RWPE1 (cell line): ENCODE results near the gene TXNDC11.
A peak's percentile ranks its signal among the peaks of the same experiment; 100 is the strongest.

Experiments
- CTCF ChIA-PET: fragments of 350-600 bp; sonication (Branson Sonifier 250); formaldehyde crosslinking; extraction: SDS; loops from one replicate; lab custom pipeline; 2021; lab: Yijun Ruan, JAX
- POLR2A ChIA-PET: fragments of 400-600 bp; formaldehyde crosslinking; extraction: SDS; loops from one replicate; lab custom pipeline; 2020; ENCODE audit warnings: antibody characterized with exemption; ENCODE audit not compliant: low non-redundant PET; lab: Yijun Ruan, JAX
- DNase-seq: peaks from one replicate; pipeline ENCODE4 v3.0.0; 2012; ENCODE audit warnings: low spot score
- H3K27ac ChIP-seq: fragments of 450-650 bp; 2 replicates; pipeline ENCODE4 v1.5.1; 2017
- CTCF ChIP-seq: fragments of 450-650 bp; conservative IDR thresholded peaks from 2 replicates; pipeline ENCODE4 v1.5.1; 2017; ENCODE audit warnings: low read depth, mild to moderate bottlenecking

TXNDC11 gene

GRCh38 chr16:11671271-11671670 lies 71.4 kb downstream of the TXNDC11 start:
- H3K27ac ChIP-seq: peak overlapping the region; percentile 82
- no peak for TF ChIP-seq CTCF
- ChIA-PET POLR2A (no interaction called here), CTCF (interaction anchor here (0.6 kb wide), 1 partner anchor 414 kb away, joined by 4 read pairs; no protein-coding TSS in a partner anchor)
- no peak for DNase-seq

DNA sequence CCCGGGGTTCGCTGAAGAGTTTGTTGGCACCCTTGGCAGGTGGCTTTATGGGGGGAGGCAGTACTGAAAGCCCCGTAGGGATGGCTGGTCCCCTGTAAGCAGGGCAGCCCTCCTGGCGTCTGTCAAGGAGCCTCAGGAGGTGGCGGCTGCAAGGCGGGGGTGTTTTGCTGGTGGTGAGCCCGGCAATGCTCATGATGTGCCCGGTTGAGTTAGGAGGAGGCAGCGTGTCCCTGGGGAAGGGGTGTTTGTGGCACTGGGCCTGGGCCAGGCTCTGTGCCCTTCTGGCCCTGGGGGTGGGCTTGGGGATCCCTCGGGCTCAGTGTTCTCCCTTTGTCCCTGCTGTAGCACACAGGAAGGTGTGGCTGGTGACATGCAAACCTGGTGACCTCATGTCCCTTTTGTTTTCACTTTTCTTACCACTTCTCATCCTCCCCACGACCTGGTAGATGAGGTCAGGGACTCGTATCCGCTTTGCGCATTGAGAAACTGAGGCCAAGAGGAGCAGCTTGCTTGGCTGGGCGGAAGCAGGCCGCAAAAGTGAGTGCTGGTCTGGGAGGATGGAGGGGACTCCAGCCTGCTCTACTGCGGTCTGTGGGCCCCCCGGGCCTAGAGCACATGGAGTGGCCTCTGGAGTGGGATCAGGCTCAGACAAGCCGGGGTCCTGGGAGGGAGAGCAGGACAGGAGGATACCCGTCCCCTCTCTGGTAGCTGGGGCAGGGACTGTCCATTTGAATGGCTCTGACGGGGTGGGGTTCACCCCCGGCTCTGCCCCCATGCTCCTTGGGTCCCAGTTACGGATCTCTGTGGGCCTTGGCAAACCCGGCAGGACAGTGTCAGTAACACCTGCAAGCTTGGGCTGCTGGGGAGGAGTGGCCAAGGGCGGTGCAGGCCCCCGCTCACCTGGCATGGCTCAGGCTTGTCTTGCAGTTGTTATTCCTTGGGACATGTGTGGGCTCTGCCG lies 72.2 kb downstream of the TXNDC11 start:
- no peak for TF ChIP-seq CTCF
- ChIA-PET POLR2A (no interaction called here), CTCF (interaction anchor here (0.6 kb wide), 1 partner anchor 87 kb away, joined by 3 read pairs; no protein-coding TSS in a partner anchor)
- DNase-seq: no peak
- H3K27ac ChIP-seq: peak overlapping the region; percentile 82

DNA sequence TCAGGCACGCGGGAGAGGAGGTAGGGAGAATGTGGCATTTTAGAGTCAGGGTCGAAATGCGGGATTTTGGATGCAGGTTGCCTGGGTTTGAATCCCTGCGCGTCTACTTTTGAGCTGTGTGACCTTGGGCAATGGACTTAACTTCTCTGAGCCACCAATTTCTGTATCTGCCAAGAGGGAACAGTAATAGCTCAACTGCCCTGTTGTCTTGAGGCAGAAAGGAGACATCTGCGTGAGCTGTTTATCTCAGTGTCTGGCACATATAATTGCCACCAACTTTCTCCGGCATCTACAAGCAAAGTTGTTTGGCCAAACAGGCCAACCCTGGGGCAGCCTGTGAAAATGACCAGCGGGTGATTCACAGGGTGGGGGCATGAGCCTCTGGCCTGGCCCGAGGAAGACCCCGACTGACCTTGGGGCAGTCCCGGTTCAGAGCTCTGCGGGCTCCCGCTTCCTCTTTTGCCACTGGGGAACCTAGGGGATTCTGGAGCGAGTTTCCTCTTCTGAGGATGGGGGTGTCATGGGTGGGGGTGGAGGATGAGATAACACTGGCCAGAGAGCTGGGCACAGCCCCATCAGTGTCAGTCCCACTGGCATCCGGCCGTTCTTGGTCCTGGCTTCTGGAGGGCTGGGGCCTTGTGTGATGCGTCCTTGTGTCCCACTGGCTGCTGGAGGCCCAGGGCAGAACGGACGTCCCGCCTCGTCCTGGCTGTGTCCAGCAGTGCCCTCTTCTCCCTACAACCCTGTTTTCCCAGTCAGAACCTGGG lies 73.1 kb downstream of the TXNDC11 start:
- POLR2A ChIA-PET: no interaction called here
- CTCF ChIA-PET: interaction anchor here (0.6 to 1.2 kb wide), 2 partner anchors 19 to 269 kb away, joined by 4 read pairs; no protein-coding TSS in a partner anchor
- TF ChIP-seq CTCF: no peak
- peak overlapping the region; percentile 82 for H3K27ac ChIP-seq
- DNase-seq: no peak

DNA sequence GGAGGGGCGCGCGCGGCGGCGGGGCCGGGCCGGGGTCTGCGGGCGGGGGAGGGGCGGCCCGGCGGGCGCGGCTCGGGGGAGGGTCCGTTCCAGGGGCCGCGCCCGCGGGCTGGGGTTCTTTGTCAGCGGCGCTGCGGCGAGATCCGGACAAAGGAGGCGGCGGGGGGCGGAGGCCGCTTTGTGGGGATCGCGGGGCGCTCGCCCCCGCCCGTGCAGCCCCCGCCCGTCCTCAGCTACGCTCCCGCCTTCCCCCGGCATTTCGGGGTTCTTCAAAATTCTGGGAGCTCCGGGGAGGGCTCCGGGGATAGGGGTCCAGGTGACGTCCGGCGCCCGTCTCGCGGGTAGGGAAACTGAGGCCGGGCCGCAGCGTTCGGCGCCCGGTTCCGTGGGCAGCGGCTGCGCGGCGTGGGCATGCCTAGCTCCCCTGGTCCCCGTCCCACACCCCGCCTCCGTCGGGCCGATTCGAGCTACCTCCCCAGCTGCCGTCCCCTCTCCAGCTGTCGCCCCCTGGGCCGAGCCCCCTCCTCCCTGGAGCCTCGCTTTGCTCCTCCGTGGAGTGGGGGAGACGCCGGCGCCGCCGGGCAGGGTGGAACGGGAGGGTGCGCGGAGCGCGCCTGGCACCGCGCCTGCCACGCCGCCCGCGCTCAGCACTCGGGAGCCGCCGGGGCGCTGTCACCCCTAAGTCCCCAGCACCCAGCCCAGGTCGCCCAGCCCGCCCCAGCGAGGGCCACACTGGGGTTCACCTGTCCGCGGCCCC lies 73.9 kb downstream of the TXNDC11 start:
- TF ChIP-seq CTCF: no peak
- POLR2A ChIA-PET: no interaction called here
- no peak for DNase-seq
- CTCF ChIA-PET: interaction anchor here (0.7 to 1.2 kb wide), 2 partner anchors 261 to 268 kb away, joined by 3 to 4 read pairs; no protein-coding TSS in a partner anchor
- peak overlapping the region; percentile 82 for H3K27ac ChIP-seq

DNA sequence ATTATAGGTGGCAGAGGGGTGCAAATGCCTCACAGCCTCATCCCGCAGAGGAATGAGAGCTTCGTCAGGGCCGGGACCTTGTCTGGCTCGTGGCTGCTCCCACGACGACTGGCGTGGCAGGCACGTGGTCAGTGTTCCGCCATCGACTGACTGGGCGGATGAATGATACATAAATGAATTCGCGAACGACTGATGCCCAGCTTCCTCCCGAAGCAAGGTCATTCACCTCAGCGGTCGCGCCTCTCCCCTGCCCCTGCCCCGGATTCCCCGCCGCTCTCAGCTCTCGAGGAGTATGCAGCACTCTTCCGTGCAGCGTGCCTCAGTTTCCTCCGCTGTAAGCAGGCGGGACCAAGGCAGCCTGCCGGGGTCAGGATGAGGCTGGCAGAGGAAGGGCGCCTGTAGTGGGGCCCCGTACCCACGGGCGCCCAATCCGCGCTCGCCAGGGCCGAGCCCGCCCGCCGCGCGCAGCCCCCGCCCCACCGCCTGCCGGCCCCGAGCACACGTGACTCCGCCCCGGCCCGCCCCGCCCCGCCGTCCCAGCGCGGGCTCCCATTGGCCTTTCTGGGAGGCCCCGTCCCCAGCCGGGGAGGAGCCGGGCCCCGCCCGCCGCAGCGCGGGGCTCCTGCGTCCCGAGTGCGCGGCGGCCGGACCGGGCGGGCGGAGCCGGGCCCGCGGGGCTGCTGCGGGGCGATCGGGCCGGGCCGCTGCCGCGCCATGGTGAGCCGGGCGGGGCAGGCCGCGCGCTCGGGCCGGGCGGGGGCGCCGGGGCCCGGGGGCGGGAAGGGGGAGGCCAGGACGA lies 74.6 kb downstream of the TXNDC11 start, which contains the start of gene SNN:
Gene SNN, plus strand, starts transcription at position 632 of the 799 bp plus-strand sequence. CDS start 7,605 bp downstream, outside the sequence.
- CTCF ChIA-PET: interaction anchor here (0.7 kb wide), 2 partner anchors 260 to 555 kb away, joined by 3 read pairs; no protein-coding TSS in a partner anchor
- POLR2A ChIA-PET: no interaction called here
- peak within 1 kb of the TSS; percentile 82 for H3K27ac ChIP-seq
- DNase-seq: peak; percentile 96
- no peak for TF ChIP-seq CTCF
